SK-N-MC (cell line): ENCODE results near the gene CDK13.

Experiments
- EZH2 ChIP-seq: fragments of 200-600 bp; sonication (generic); IDR thresholded peaks from one replicate; pipeline ENCODE4 v1.6.1; 2017; ENCODE audit warnings: antibody characterized with exemption
- POLR2AphosphoS5 ChIP-seq: IDR thresholded peaks from 2 replicates; pipeline ENCODE4 v1.6.1; 2012; ENCODE audit warnings: mild to moderate bottlenecking, low read depth, low read length, borderline replicate concordance

- TF ChIP-seq EZH2 = no peak
- no peak for TF ChIP-seq POLR2AphosphoS5
Observed at GRCh38 chr7:40148671-40149070, 198.6 kb downstream of the CDK13 start.
